ENCODE measurements around the gene DYNLT1.
"Not testable (repeated sequence)": the region's sequence is repeated elsewhere in the genome, so short reads cannot be mapped to it uniquely, and the experiment has no call there.

- not testable (repeated sequence) for TF ChIP-seq CTCF (IDR thresholded peaks at IDR 0.05); POLR2A (IDR thresholded peaks at IDR 0.05; ENCODE audit: low read length); MYC (IDR thresholded peaks at IDR 0.05; ENCODE audit: borderline replicate concordance, low read length); BCL3 (IDR thresholded peaks at IDR 0.05); CEBPB (IDR thresholded peaks at IDR 0.05); EP300 (IDR thresholded peaks at IDR 0.05); HDAC2 (IDR thresholded peaks at IDR 0.05); TFCP2L1 (CRISPR knock-in tag; IDR thresholded peaks at IDR 0.05)
- TF ChIP-seq, protein P1, sequence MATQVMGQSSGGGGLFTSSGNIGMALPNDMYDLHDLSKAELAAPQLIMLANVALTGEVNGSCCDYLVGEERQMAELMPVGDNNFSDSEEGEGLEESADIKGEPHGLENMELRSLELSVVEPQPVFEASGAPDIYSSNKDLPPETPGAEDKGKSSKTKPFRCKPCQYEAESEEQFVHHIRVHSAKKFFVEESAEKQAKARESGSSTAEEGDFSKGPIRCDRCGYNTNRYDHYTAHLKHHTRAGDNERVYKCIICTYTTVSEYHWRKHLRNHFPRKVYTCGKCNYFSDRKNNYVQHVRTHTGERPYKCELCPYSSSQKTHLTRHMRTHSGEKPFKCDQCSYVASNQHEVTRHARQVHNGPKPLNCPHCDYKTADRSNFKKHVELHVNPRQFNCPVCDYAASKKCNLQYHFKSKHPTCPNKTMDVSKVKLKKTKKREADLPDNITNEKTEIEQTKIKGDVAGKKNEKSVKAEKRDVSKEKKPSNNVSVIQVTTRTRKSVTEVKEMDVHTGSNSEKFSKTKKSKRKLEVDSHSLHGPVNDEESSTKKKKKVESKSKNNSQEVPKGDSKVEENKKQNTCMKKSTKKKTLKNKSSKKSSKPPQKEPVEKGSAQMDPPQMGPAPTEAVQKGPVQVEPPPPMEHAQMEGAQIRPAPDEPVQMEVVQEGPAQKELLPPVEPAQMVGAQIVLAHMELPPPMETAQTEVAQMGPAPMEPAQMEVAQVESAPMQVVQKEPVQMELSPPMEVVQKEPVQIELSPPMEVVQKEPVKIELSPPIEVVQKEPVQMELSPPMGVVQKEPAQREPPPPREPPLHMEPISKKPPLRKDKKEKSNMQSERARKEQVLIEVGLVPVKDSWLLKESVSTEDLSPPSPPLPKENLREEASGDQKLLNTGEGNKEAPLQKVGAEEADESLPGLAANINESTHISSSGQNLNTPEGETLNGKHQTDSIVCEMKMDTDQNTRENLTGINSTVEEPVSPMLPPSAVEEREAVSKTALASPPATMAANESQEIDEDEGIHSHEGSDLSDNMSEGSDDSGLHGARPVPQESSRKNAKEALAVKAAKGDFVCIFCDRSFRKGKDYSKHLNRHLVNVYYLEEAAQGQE (IDR thresholded peaks at IDR 0.05) = not testable (repeated sequence)
Observed at GRCh38 chr6:158672119-158672518, 27.6 kb upstream of the DYNLT1 start.

Measured in A549 (cell line).